Measurements from ENCODE around the gene MYEF2.

The MYEF2 gene

GRCh38 chr15:48176957-48177356 is 1.1 kb downstream of the MYEF2 start:
- peak overlapping the region; percentile 93 for H3K27ac ChIP-seq
- TF ChIP-seq CTCF (conservative IDR thresholded peaks at IDR 0.05), result no peak

- no peak for TF ChIP-seq CTCF (conservative IDR thresholded peaks at IDR 0.05)
- H3K27ac ChIP-seq, result no peak overlapping the region
Measured at GRCh38 chr15:48176112-48176511, 2.0 kb downstream of the MYEF2 start.

- no peak for TF ChIP-seq CTCF (conservative IDR thresholded peaks at IDR 0.05)
- no peak overlapping the region for H3K27ac ChIP-seq
Measured at GRCh38 chr15:48175126-48175525, 3.0 kb downstream of the MYEF2 start.

- no peak overlapping the region for H3K27ac ChIP-seq
- TF ChIP-seq CTCF (conservative IDR thresholded peaks at IDR 0.05), result no peak
Measured at GRCh38 chr15:48170981-48171380, 7.1 kb downstream of the MYEF2 start.

- no peak overlapping the region for H3K27ac ChIP-seq
- no peak for TF ChIP-seq CTCF (conservative IDR thresholded peaks at IDR 0.05)
Measured at GRCh38 chr15:48168616-48169015, 9.5 kb downstream of the MYEF2 start.

GRCh38 chr15:48153526-48153925 is 24.6 kb downstream of the MYEF2 start:
- H3K27ac ChIP-seq, result peak overlapping the region; percentile 59
- TF ChIP-seq CTCF (conservative IDR thresholded peaks at IDR 0.05), result no peak

- TF ChIP-seq CTCF (conservative IDR thresholded peaks at IDR 0.05), result no peak
Measured at GRCh38 chr15:48149858-48150257, 28.2 kb downstream of the MYEF2 start.

GRCh38 chr15:48147358-48147757 is 30.7 kb downstream of the MYEF2 start:
- no peak for TF ChIP-seq CTCF (conservative IDR thresholded peaks at IDR 0.05)
- no peak overlapping the region for H3K27ac ChIP-seq

More at GRCh38 chr15:48149858-48150257, 28.2 kb downstream of the MYEF2 start:
- no peak overlapping the region for H3K27ac ChIP-seq

Data from VCaP (cell line).